K562 (cell line): ENCODE data around the gene GPR26. TPM values are rescaled to one million over a fixed set of nuclear protein-coding genes. Genes with fewer than 3 reads are reported as not detected.

Experiments used
- ATAC-seq: fragments of 200-7000 bp; cut with Tn5 transposase; 3 replicates; pipeline ENCODE4 v1.9.1; 2020; ENCODE audit warnings: moderate library complexity
- BruUV-seq: library from RNA; stranded (reverse); fragments of 400-500 nt; replicated peaks from 2 replicates; lab custom pipeline; 2021; lab: Mats Ljungman, UMichigan
- CTCF ChIA-PET: fragments of 300-600 bp; formaldehyde crosslinking; extraction: SDS; loops from one replicate; lab custom pipeline; 2021; ENCODE audit warnings: low intra/inter-chr PET ratio; lab: Yijun Ruan, JAX
- POLR2A ChIA-PET: fragments of 300-600, 350-650 bp; sonication (Branson Sonifier 250); formaldehyde crosslinking; extraction: SDS; loops from one replicate; lab custom pipeline; 2021; ENCODE audit warnings: antibody characterized with exemption, inconsistent platforms; lab: Yijun Ruan, JAX
- DNase-seq, 4 experiments: peaks; one replicate each; pipeline versions ENCODE4 v3.0.0 to v3.0.0-alpha.2; 2011 to 2018; ENCODE audit warnings: low spot score in 3 of 4, mixed read lengths in 3 of 4; ENCODE audit errors: extremely low read depth in 1 of 4
- FAIRE-seq: peaks from 2 replicates; lab custom pipeline; 2011; peaks lifted over from hg19 to GRCh38; lab: Jason Lieb, UNC
- H2AFZ ChIP-seq: 2 replicates; pipeline ENCODE4 v1.6.0; 2011; ENCODE audit warnings: low read depth, low read length, control low read depth, inconsistent platforms
- H3K27ac ChIP-seq: fragments of 200-600 bp; 3 replicates; pipeline ENCODE4 v1.8.0; 2011; ENCODE audit warnings: low read depth, mild to moderate bottlenecking, control low read depth, inconsistent platforms, low read length, moderate library complexity, mixed read lengths; ENCODE audit errors: extremely low read depth
- H3K27me3 ChIP-seq, 2 experiments: fragments of 300-600 bp in 1 of 2; 2 replicates in 1 of 2; 3 replicates in 1 of 2; pipeline versions ENCODE4 v1.6.0 to v1.8.0; 2011; ENCODE audit warnings: inconsistent platforms in 2 of 2, low read length in 2 of 2, mild to moderate bottlenecking in 1 of 2, mixed read lengths in 1 of 2, moderate library complexity in 1 of 2; ENCODE audit not compliant: control insufficient read depth in 2 of 2, insufficient read depth in 2 of 2
- H3K36me3 ChIP-seq: fragments of 300-600 bp; 3 replicates; pipeline ENCODE4 v1.8.0; 2011; ENCODE audit warnings: mild to moderate bottlenecking, low read length, inconsistent platforms; ENCODE audit not compliant: control insufficient read depth, insufficient read depth
- H3K4me1 ChIP-seq, 2 experiments: fragments of 200-600 bp in 1 of 2; replicated peaks in 1 of 2; 2 replicates in 1 of 2; 3 replicates in 1 of 2; pipeline versions ENCODE4 v1.5.1 to v1.8.0; 2011; ENCODE audit warnings: inconsistent platforms in 2 of 2, low read length in 2 of 2, mild to moderate bottlenecking in 1 of 2, mixed read lengths in 1 of 2, moderate library complexity in 1 of 2; ENCODE audit not compliant: control insufficient read depth in 2 of 2, insufficient read depth in 2 of 2
- H3K4me2 ChIP-seq: 2 replicates; pipeline ENCODE4 v1.6.1; 2011; ENCODE audit warnings: low read length, control low read depth, inconsistent platforms, mixed read lengths; ENCODE audit not compliant: insufficient read depth
- H3K4me3 ChIP-seq: fragments of 200-600 bp; sonication (generic), shearing (Covaris generic); 2 replicates; pipeline ENCODE4 v1.5.1; 2016; ENCODE audit warnings: control low read depth, inconsistent platforms
- H3K79me2 ChIP-seq: fragments of 200-600 bp; 3 replicates; pipeline ENCODE4 v1.8.0; 2011; ENCODE audit warnings: low read length, inconsistent platforms; ENCODE audit not compliant: control insufficient read depth, insufficient read depth
- H3K9ac ChIP-seq, 2 experiments: 2 replicates each; pipeline versions ENCODE4 v1.6.0 to v1.6.1; 2011; ENCODE audit warnings: low read depth in 2 of 2, low read length in 2 of 2, control low read depth in 1 of 2, inconsistent platforms in 1 of 2, mild to moderate bottlenecking in 1 of 2, mixed read lengths in 1 of 2; ENCODE audit not compliant: insufficient read depth in 1 of 2
- H3K9me1 ChIP-seq: one replicate; pipeline ENCODE4 v1.6.0; 2011; ENCODE audit warnings: inconsistent platforms, mild to moderate bottlenecking, low read length, moderate library complexity; ENCODE audit not compliant: control insufficient read depth, insufficient read depth
- H3K9me3 ChIP-seq: replicated peaks from 2 replicates; pipeline ENCODE4 v1.5.1; 2011; ENCODE audit warnings: low read depth, low read length, inconsistent platforms; ENCODE audit not compliant: control insufficient read depth, insufficient read depth
- H4K20me1 ChIP-seq: replicated peaks from 2 replicates; pipeline ENCODE4 v1.6.1; 2011; ENCODE audit warnings: low read length, inconsistent platforms, mixed read lengths; ENCODE audit not compliant: control insufficient read depth, insufficient read depth
- ASH1L ChIP-seq: fragments of 450-650 bp; IDR thresholded peaks from 2 replicates; pipeline ENCODE4 v1.6.1; 2018; ENCODE audit warnings: borderline replicate concordance, mild to moderate bottlenecking, low read depth; ENCODE audit not compliant: partially characterized antibody
- HMG20B ChIP-seq: fragments of 250-450 bp; sonication (Bioruptor Pico); IDR thresholded peaks from 2 replicates; pipeline ENCODE4 v1.5.0; 2021; ENCODE audit warnings: mild to moderate bottlenecking
- RFX1 ChIP-seq: fragments of 450-650 bp; IDR thresholded peaks from 2 replicates; pipeline ENCODE4 v1.6.1; 2016; ENCODE audit warnings: mild to moderate bottlenecking, moderate library complexity
- TAF7 ChIP-seq: fragments of 450-650 bp; IDR thresholded peaks from 2 replicates; pipeline ENCODE4 v1.6.1; 2016; ENCODE audit warnings: missing genetic modification characterization, missing compliant biosample characterization
- XRCC4 ChIP-seq: IDR thresholded peaks from one replicate; pipeline ENCODE4 v1.6.1; 2011; ENCODE audit not compliant: insufficient read depth, insufficient read length; ENCODE audit errors: extremely low read depth
- ZNF184 ChIP-seq: sonication (generic); formaldehyde crosslinking; IDR thresholded peaks from 2 replicates; pipeline ENCODE4 v1.5.0; 2020; ENCODE audit warnings: missing genetic modification reagents
- WGBS: fragments of 100-300 bp; shearing (Covaris generic); methylation state at CpG from one replicate; pipeline ENCODE4 v1.1.6; 2016; ENCODE audit warnings: low coverage, mixed read lengths; ENCODE audit not compliant: insufficient coverage; ENCODE audit errors: missing lambda C conversion rate; 5-methylcytosine and 5-hydroxymethylcytosine counted together
- in situ Hi-C: fragments of 300-500 bp; cut with MboI; formaldehyde crosslinking; loops from 4 replicates; pipeline ENCODE4 v1.15.0; 2018; ENCODE audit warnings: inconsistent platforms, mixed read lengths
- intact Hi-C: fragments of 100-400 bp; cut with micrococcal nuclease; formaldehyde crosslinking; loops from 2 replicates; pipeline ENCODE4 v1.14.2; 2022
- polyA plus RNA-seq, 8 experiments: library from polyadenylated mRNA; depleted of rRNA in 4 of 8; stranded (reverse) in 5 of 8; unstranded in 3 of 8; fragments of >200 nt; fragmentation: Nextera tagmentation in 2 of 8; fragmentation: Illumina TruSeq in 1 of 8; extraction: Ambion mirVana in 2 of 8; extraction: Trizol in 1 of 8; gene quantifications; 2 replicates each; pipeline versions ENCODE4 v1.2.1 to v1.2.3, GENCODE V29; 2011 to 2014; ENCODE audit warnings: inconsistent platforms in 1 of 8, missing spikeins in 1 of 8
- total RNA-seq, 7 experiments: library from RNA; depleted of rRNA in 6 of 7; stranded (reverse); fragments of >200 nt in 6 of 7; fragmentation: Illumina TruSeq in 2 of 7; extraction: Trizol in 2 of 7; gene quantifications; 2 replicates each; pipeline versions ENCODE4 v1.2.1 to v1.2.3, GENCODE V29; 2011 to 2021; ENCODE audit warnings: low replicate concordance in 1 of 7
- TF ChIP-seq, protein P1 (sequence below): sonication (generic); formaldehyde crosslinking; IDR thresholded peaks from 2 replicates; pipeline ENCODE4 v1.8.0; 2023; ENCODE audit warnings: missing genetic modification reagents, mild to moderate bottlenecking, borderline replicate concordance
- TF ChIP-seq, protein P2 (sequence below): fragments of 450-650 bp; conservative IDR thresholded peaks from 2 replicates; pipeline ENCODE4 v1.6.1; 2016; ENCODE audit warnings: missing genetic modification characterization, low read depth, mild to moderate bottlenecking, missing compliant biosample characterization, moderate library complexity
- TF ChIP-seq, protein P3 (sequence below): fragments of 150-350 bp; IDR thresholded peaks from 2 replicates; pipeline ENCODE4 v1.6.1; 2014; ENCODE audit warnings: low read depth, mild to moderate bottlenecking, low read length, borderline replicate concordance

Gene GPR26
- total and polyA plus RNA-seq, 9 of the 15 experiments (the other 6 are each of a cell fraction or from before 2014, with no cell fraction given), result not detected

DNA sequence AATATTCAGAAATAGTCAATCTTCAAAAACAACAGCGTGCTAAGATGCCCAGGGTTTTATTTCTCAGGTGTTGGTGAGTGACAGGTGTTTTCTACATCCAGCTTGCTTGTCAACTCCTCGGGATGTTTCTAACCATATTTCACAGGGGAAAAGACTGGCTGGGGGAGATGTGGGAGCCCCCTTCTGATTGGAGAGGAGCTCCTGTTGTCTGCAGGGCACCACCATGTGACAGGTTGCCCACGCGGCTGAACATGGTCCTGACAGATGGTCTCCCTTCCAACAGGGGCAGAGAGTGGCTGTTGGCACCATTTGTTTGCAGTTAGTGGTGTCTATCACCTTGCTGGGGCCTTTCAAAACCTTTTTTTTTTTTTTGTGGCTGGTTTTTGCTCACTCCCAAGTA lies 16.5 kb upstream of the GPR26 start (continued):
- no peak for TF ChIP-seq ASH1L
- no peak for TF ChIP-seq RFX1

DNA sequence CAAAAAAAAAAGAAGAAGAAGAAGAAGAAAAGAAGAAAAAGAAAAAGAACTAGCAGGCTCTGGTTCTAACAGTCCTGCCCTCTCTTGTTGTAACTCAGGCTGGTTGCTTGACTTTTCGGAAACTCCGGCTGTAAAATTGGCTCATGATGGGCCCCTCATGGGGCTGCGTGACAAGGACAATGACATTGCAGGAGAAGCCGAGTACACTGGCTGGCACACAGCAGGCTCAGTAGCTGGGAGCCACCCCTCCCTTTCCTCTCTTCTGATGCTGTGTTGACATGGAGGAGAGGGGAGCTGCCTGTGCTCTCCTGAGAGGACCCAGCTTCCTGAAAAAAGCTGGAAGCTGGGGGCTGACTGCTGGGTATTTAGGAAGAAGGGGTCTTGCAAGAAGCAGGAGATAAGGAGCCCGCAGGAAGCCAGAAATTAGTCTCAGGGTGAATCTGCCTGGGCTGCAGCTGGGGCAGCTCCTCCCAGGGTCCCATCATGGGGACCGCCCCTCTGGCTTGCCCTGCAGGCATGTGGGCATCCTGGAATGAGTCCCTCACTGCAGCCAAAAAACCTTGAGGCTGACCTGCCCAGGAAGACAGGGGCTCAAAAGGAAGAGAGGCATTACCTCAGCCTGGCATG lies 14.6 kb upstream of the GPR26 start:
- WGBS, result 0% methylated on average over 3 of the region's 6 CpGs
- ChIA-PET POLR2A (interaction anchor here (0.6 kb wide), 1 partner anchor 192 kb away, joined by 3 read pairs; no protein-coding TSS in a partner anchor), CTCF (no interaction called here)
- Histone ChIP-seq H3K4me3 (no peak overlapping the region), H3K9ac (no peak overlapping the region), H3K79me2 (no peaks in the 10 kb centered on the region), H3K4me1 (no peaks in the 10 kb centered on the region), H3K36me3 (no peaks in the 10 kb centered on the region), H2AFZ (no peak overlapping the region), H3K9me1 (no peaks in the 10 kb centered on the region), H3K9me3 (no peaks in the 10 kb centered on the region), H3K4me2 (no peak overlapping the region), H4K20me1 (no peaks in the 10 kb centered on the region), H3K27ac (no peak overlapping the region), H3K27me3 (no peaks in the 10 kb centered on the region)
- no peak for DNase-seq
- intact Hi-C loops (no loop called here), in situ Hi-C loops (no loop called here)
- no TSS peak for BruUV-seq
- TF ChIP-seq, protein P1, sequence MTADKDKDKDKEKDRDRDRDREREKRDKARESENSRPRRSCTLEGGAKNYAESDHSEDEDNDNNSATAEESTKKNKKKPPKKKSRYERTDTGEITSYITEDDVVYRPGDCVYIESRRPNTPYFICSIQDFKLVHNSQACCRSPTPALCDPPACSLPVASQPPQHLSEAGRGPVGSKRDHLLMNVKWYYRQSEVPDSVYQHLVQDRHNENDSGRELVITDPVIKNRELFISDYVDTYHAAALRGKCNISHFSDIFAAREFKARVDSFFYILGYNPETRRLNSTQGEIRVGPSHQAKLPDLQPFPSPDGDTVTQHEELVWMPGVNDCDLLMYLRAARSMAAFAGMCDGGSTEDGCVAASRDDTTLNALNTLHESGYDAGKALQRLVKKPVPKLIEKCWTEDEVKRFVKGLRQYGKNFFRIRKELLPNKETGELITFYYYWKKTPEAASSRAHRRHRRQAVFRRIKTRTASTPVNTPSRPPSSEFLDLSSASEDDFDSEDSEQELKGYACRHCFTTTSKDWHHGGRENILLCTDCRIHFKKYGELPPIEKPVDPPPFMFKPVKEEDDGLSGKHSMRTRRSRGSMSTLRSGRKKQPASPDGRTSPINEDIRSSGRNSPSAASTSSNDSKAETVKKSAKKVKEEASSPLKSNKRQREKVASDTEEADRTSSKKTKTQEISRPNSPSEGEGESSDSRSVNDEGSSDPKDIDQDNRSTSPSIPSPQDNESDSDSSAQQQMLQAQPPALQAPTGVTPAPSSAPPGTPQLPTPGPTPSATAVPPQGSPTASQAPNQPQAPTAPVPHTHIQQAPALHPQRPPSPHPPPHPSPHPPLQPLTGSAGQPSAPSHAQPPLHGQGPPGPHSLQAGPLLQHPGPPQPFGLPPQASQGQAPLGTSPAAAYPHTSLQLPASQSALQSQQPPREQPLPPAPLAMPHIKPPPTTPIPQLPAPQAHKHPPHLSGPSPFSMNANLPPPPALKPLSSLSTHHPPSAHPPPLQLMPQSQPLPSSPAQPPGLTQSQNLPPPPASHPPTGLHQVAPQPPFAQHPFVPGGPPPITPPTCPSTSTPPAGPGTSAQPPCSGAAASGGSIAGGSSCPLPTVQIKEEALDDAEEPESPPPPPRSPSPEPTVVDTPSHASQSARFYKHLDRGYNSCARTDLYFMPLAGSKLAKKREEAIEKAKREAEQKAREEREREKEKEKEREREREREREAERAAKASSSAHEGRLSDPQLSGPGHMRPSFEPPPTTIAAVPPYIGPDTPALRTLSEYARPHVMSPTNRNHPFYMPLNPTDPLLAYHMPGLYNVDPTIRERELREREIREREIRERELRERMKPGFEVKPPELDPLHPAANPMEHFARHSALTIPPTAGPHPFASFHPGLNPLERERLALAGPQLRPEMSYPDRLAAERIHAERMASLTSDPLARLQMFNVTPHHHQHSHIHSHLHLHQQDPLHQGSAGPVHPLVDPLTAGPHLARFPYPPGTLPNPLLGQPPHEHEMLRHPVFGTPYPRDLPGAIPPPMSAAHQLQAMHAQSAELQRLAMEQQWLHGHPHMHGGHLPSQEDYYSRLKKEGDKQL (CRISPR knock-in tag), result no peak
- TF ChIP-seq HMG20B (CRISPR knock-in tag) (no peak), TAF7 (tag) (no peak), ZNF184 (no peak), XRCC4 (no peak)
- TF ChIP-seq, protein P2, sequence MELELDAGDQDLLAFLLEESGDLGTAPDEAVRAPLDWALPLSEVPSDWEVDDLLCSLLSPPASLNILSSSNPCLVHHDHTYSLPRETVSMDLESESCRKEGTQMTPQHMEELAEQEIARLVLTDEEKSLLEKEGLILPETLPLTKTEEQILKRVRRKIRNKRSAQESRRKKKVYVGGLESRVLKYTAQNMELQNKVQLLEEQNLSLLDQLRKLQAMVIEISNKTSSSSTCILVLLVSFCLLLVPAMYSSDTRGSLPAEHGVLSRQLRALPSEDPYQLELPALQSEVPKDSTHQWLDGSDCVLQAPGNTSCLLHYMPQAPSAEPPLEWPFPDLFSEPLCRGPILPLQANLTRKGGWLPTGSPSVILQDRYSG, result no peak
- TF ChIP-seq, protein P3, sequence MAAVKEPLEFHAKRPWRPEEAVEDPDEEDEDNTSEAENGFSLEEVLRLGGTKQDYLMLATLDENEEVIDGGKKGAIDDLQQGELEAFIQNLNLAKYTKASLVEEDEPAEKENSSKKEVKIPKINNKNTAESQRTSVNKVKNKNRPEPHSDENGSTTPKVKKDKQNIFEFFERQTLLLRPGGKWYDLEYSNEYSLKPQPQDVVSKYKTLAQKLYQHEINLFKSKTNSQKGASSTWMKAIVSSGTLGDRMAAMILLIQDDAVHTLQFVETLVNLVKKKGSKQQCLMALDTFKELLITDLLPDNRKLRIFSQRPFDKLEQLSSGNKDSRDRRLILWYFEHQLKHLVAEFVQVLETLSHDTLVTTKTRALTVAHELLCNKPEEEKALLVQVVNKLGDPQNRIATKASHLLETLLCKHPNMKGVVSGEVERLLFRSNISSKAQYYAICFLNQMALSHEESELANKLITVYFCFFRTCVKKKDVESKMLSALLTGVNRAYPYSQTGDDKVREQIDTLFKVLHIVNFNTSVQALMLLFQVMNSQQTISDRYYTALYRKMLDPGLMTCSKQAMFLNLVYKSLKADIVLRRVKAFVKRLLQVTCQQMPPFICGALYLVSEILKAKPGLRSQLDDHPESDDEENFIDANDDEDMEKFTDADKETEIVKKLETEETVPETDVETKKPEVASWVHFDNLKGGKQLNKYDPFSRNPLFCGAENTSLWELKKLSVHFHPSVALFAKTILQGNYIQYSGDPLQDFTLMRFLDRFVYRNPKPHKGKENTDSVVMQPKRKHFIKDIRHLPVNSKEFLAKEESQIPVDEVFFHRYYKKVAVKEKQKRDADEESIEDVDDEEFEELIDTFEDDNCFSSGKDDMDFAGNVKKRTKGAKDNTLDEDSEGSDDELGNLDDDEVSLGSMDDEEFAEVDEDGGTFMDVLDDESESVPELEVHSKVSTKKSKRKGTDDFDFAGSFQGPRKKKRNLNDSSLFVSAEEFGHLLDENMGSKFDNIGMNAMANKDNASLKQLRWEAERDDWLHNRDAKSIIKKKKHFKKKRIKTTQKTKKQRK, result no peak
- ATAC-seq, result no peak
- no peak for FAIRE-seq
